HG03103 (cell line): ENCODE measurements around the gene BMP2K.
"Not testable (repeated sequence)": the region's sequence is repeated elsewhere in the genome, so short reads cannot be mapped to it uniquely, and the experiment has no call there.

Experiments used
- ATAC-seq: cut with Tn5 transposase; IDR thresholded peaks from one replicate; pipeline ENCODE4 v1.9.1; 2021; ENCODE audit warnings: low read depth; ENCODE audit not compliant: unreplicated experiment

Gene BMP2K

GRCh38 chr4:78845472-78845871, 69.3 kb downstream of the BMP2K start:
- no peak for ATAC-seq

- ATAC-seq = no peak
Measured at GRCh38 chr4:78846258-78846657, 70.1 kb downstream of the BMP2K start.

- no peak for ATAC-seq
Measured at GRCh38 chr4:78862314-78862737, 86.2 kb downstream of the BMP2K start.

GRCh38 chr4:78863254-78863869, 87.2 kb downstream of the BMP2K start:
- ATAC-seq = no peak

- ATAC-seq = no peak
Measured at GRCh38 chr4:78863991-78864390, 87.8 kb downstream of the BMP2K start.

- ATAC-seq = no peak
Measured at GRCh38 chr4:78864405-78865024, 88.4 kb downstream of the BMP2K start.

GRCh38 chr4:78865451-78865850, 89.3 kb downstream of the BMP2K start:
- no peak for ATAC-seq

GRCh38 chr4:78868712-78869111, 92.6 kb downstream of the BMP2K start:
- not testable (repeated sequence) for ATAC-seq

GRCh38 chr4:78870056-78870455, 93.9 kb downstream of the BMP2K start:
- no peak for ATAC-seq

GRCh38 chr4:78876568-78877320, 100.6 kb downstream of the BMP2K start:
- ATAC-seq = no peak

- ATAC-seq = no peak
Measured at GRCh38 chr4:78878031-78878430, 101.9 kb downstream of the BMP2K start.

GRCh38 chr4:78880874-78881492, 104.8 kb downstream of the BMP2K start:
- no peak for ATAC-seq

- no peak for ATAC-seq
Measured at GRCh38 chr4:78885598-78885997, 109.4 kb downstream of the BMP2K start.

- ATAC-seq = no peak
Measured at GRCh38 chr4:78889955-78890354, 113.8 kb downstream of the BMP2K start.

GRCh38 chr4:78899302-78899701, 123.2 kb downstream of the BMP2K start:
- no peak for ATAC-seq

GRCh38 chr4:78901882-78902281, 125.7 kb downstream of the BMP2K start:
- ATAC-seq = no peak

- no peak for ATAC-seq
Measured at GRCh38 chr4:78902298-78902697, 126.1 kb downstream of the BMP2K start.

- no peak for ATAC-seq
Measured at GRCh38 chr4:78904143-78904542, 128.0 kb downstream of the BMP2K start.

GRCh38 chr4:78907638-78908037, 131.5 kb downstream of the BMP2K start:
- ATAC-seq = no peak

- ATAC-seq = not testable (repeated sequence)
Measured at GRCh38 chr4:78908974-78909373, 132.8 kb downstream of the BMP2K start.

GRCh38 chr4:78910612-78911011, 134.5 kb downstream of the BMP2K start:
- no peak for ATAC-seq
